ENCODE data around the gene FAM78A. TPM values are rescaled to one million over a fixed set of nuclear protein-coding genes. Genes with fewer than 3 reads are reported as not detected.
"Not testable (repeated sequence)": the region's sequence is repeated elsewhere in the genome, so short reads cannot be mapped to it uniquely, and the experiment has no call there.

FAM78A gene
- polyA plus RNA-seq, 4 donors: 2.6 to 3.5 (median 3.1) TPM

GRCh38 chr9:131282688-131283422 is 6.5 kb upstream of the FAM78A start:
- DNase-seq (ENCODE audit: low read depth in 4 of 4, low spot score in 2 of 4): peak in 2 of 4 donors; percentile 56 to 69

GRCh38 chr9:131282175-131282574 is 5.9 kb upstream of the FAM78A start:
- no peak for DNase-seq (ENCODE audit: low read depth in 4 of 4, low spot score in 2 of 4)

GRCh38 chr9:131281119-131281965 is 5.0 kb upstream of the FAM78A start:
- DNase-seq (ENCODE audit: low read depth in 4 of 4, low spot score in 2 of 4): no peak

GRCh38 chr9:131280660-131281059 is 4.3 kb upstream of the FAM78A start:
- no peak for DNase-seq (ENCODE audit: low read depth in 4 of 4, low spot score in 2 of 4)

- DNase-seq (ENCODE audit: low read depth in 4 of 4, low spot score in 2 of 4): no peak
Measured at GRCh38 chr9:131279863-131280570, 3.7 kb upstream of the FAM78A start.

GRCh38 chr9:131279196-131279862 is 3.0 kb upstream of the FAM78A start:
- no peak for DNase-seq (ENCODE audit: low read depth in 4 of 4, low spot score in 2 of 4)

- DNase-seq (ENCODE audit: low read depth in 4 of 4, low spot score in 2 of 4): no peak
Measured at GRCh38 chr9:131278702-131279111, 2.4 kb upstream of the FAM78A start.

GRCh38 chr9:131277910-131278701 is 1.8 kb upstream of the FAM78A start:
- peak in 3 of 4 donors; percentile 45 to 79 (median 59) for DNase-seq (ENCODE audit: low read depth in 4 of 4, low spot score in 2 of 4)

GRCh38 chr9:131277287-131277909 is 1.1 kb upstream of the FAM78A start:
- DNase-seq (ENCODE audit: low read depth in 4 of 4, low spot score in 2 of 4): no peak

- DNase-seq (ENCODE audit: low read depth in 4 of 4, low spot score in 2 of 4): no peak
Measured at GRCh38 chr9:131276891-131277286, 579 bp upstream of the FAM78A start.

- no peak for DNase-seq (ENCODE audit: low read depth in 4 of 4, low spot score in 2 of 4)
Measured at GRCh38 chr9:131275332-131276093, 797 bp downstream of the FAM78A start.

GRCh38 chr9:131274674-131275331 is 1.5 kb downstream of the FAM78A start:
- DNase-seq (ENCODE audit: low read depth in 4 of 4, low spot score in 2 of 4): no peak

- DNase-seq (ENCODE audit: low read depth in 4 of 4, low spot score in 2 of 4): no peak
Measured at GRCh38 chr9:131273856-131274673, 2.2 kb downstream of the FAM78A start.

- no peak for DNase-seq (ENCODE audit: low read depth in 4 of 4, low spot score in 2 of 4)
Measured at GRCh38 chr9:131273146-131273855, 3.0 kb downstream of the FAM78A start.

- no peak for DNase-seq (ENCODE audit: low read depth in 4 of 4, low spot score in 2 of 4)
Measured at GRCh38 chr9:131272212-131272611, 4.1 kb downstream of the FAM78A start.

GRCh38 chr9:131271506-131271931 is 4.8 kb downstream of the FAM78A start:
- DNase-seq (ENCODE audit: low read depth in 4 of 4, low spot score in 2 of 4): no peak

GRCh38 chr9:131271016-131271273 is 5.4 kb downstream of the FAM78A start:
- not testable (repeated sequence) for DNase-seq (ENCODE audit: low read depth in 4 of 4, low spot score in 2 of 4)

All from left renal cortex interstitium (tissue), 4 donors.